GM19043 (cell line): ENCODE measurements around the gene TCTN1.
"Not testable (repeated sequence)": the region's sequence is repeated elsewhere in the genome, so short reads cannot be mapped to it uniquely, and the experiment has no call there.

Source experiments
- ATAC-seq: cut with Tn5 transposase; IDR thresholded peaks from one replicate; pipeline ENCODE4 v1.9.1; 2021; ENCODE audit warnings: low read depth; ENCODE audit not compliant: unreplicated experiment

Gene TCTN1

DNA sequence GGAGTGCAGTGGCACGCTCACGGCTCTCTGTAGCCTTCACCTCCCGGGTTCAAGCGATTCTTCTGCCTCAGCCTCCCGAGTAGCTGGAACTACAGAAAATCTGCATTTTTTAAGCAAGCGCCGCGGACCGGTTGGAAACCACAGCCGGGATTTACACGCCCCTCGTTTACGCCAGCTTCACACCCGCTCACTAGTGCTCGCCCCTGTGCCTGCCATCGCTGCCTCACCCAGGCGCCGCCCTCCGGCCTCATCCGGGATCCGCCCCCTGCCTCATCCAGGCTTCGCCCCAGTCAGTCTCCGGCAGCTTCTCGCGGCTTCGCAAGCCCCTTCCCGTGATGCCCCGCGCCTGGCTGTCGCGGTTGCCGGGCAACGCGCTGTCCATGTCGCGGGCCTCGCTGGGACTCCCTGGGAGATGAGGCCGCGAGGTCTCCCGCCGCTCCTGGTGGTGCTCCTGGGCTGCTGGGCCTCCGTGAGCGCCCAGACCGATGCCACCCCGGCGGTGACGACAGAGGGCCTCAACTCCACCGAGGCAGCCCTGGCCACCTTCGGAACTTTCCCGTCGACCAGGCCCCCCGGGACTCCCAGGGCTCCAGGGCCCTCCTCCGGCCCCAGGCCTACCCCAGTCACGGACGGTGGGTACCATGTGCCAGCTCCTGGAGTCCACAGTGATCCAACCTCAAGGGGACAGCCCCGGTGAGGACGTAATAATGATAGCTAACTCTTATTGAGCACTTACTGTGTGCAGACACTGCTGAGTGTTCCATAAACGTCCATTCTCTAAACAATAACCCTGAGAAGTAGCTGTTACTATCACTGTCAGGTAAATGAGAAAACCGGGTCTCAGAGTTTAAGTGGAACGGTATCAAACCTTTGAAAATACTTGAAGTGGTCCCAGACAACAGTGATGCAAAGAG lies at the start of gene TCTN1:
Gene TCTN1, plus strand, starts transcription at position 359 of the 914 bp plus-strand sequence. Its CDS starts 54 bp downstream, at position 413.
- ATAC-seq, result peak; percentile 90

DNA sequence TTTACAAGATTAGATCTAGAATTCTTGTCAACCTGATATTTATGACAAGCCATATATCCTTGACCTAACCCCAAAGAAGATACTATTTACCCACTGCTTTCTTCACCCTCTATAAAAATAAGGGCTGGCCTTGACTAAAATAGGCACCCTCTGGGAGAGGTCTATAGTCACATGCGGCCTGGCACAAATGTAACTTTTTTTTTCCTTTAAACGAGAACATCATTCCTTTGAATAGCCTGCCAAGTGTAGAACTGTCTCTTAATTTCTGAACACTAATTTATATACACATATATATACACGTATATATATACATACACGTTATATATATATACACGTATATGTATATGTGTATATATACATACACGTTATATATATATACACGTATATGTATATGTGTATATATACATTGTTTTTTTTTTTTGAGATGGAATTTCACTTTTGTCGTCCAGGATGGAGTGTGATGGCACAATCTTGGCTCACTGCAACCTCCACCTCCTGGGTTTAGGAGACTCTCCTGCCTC lies 49.4 kb upstream of the TCTN1 start:
- ATAC-seq, result no peak

DNA sequence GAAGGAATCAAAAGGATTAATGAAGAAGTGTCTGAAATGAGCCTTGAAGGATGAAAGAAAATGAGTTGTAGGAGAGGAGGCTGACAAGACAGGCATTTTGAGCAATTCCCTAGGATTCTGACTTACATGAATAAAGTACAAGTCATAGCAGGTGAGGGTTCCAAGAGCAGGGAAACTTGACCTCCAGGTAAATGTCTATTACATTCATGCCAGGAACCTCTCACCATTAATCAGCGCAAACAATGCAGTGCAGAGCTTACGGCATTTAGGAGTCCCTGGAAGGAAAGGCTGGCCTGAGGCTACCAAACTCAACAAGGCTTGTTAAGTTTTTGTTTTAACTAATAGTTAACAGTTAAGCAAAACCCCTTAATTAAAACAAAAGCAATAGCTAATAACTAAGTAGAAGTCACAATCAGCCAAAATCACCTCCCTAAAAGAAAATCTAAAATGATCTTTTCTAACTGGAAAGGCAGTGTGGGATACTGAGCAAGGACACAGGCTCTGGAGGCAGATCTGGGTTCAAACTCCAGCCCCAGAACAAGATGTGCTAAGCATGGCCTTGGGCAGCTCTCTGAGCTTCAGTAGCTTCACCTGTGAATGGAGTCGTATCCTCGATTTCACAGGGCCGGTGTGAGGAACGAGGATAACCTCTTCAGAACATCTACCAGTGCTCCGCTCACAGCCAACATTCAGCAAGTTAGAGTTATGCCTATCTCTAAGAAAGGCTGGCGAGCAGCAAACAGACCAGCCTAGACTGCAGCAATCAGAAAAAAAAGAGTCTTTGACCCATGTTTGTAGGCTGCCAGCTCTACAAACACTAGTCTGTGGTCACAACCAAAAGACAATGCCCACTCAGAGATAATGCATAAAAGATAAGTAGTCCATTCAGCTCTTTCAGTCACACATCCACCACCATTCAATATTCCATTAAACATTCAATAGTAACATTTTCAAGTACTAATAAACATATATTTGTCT lies 47.7 kb upstream of the TCTN1 start:
- ATAC-seq, result no peak

DNA sequence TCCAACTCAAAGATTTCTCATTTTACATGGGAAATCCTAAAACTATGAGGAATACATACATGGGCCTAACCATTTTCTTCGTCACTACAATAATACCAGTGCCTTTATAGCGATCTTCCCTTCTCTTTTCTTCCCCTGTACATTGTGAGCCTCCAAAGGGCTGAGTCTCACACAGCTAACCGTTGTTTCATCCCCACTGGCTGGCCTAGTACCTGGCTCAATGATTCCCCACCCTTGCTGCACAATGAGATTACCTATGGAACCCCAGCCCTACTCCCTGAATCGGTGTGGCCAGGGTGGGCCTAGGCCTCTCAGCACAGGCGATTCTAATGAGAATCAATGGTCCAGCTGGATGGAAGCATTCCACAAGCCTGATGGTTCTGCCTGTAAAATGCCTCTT lies 46.9 kb upstream of the TCTN1 start:
- no peak for ATAC-seq

DNA sequence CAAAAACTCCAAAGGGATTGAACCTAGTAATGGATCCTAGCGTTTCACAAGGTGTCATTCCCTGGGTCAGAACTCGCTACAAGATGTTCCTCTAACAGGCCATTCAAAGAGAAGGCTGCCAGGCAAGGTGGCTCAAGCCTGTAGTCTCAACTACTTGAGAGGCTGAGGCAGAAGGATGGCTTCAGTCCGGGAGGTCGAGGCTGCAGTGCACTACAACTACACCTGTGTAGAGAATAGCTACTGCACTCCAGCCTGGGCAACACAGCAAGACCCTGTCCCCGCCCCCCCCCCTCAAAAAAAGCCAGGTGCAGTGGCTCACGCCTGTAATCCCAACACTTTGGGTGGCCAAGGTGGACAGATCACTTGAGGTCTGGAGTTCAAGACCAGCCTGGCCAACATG lies 45.2 kb upstream of the TCTN1 start:
- ATAC-seq, result no peak

DNA sequence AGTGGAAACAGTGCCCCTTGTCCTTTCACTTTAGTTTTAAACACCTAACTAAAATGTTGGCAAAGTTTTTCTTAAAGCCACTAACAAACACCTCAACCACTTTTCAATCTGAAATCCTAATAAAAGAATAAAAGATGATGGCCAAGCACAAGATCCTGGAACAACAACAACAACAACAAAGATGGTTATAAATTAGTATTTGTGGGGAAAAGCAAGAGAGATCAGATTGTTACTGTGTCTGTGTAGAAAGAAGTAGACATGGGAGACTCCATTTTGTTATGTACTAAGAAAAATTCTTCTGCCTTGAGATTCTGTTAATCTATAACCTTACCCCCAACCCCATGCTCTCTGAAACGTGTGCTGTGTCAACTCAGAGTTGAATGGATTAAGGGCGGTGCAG lies 44.1 kb upstream of the TCTN1 start:
- ATAC-seq, result not testable (repeated sequence)

DNA sequence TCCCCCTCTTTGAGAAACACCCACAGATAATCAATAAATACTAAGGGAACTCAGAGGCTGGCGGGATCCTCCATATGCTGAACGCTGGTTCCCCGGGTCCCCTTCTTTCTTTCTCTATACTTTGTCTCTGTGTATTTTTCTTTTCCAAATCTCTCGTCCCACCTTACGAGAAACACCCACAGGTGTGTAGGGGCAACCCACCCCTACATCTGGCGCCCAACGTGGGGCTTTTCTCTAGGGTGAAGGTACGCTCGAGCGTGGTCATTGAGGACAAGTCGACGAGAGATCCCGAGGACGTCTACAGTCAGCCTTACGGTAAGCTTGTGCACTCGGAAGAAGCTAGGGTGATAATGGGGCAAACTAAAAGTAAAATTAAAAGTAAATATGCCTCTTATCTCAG lies 43.1 kb upstream of the TCTN1 start:
- ATAC-seq, result not testable (repeated sequence)

DNA sequence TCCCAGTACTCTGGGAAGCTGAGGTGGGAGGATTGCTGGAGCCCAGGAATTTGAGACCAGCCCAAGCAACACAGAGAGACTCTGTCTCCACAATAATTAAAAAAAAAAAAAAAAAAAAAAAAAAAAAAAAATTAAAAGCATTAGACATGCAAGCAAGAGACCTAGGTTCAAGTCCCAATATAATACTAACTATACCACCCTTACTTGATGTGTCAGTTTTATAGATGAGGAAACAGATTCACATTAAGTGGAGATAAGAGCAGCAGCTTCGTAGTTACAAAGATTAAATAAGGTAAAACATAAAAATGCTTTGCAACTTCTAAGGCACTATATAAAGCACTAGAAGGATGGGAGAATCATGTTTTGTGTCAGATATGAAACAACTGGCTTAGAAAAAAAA lies 39.9 kb upstream of the TCTN1 start:
- no peak for ATAC-seq

DNA sequence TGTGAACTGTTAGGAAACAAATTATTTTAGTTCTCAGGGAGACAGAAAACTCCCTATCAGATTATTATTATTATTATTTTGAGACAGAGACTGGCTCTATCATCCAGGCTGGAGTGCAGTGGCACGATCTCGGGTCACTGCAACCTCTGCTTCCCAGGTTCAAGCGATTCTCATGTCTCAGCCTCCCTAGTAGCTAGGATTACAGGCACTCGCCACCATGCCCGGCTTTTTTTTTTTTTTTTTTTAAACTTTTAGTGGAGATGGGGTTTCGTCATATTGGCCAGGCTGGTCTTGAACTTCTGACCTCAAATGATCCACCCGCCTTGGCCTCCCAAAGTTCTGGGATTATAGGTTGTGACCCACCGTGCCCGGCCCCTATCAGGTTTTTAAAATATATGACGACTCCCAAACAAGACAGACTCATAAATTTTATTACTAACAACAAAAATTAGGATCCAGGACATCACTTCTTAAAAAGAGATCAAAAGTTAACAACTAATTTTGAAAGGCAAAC lies 39.2 kb upstream of the TCTN1 start:
- not testable (repeated sequence) for ATAC-seq

DNA sequence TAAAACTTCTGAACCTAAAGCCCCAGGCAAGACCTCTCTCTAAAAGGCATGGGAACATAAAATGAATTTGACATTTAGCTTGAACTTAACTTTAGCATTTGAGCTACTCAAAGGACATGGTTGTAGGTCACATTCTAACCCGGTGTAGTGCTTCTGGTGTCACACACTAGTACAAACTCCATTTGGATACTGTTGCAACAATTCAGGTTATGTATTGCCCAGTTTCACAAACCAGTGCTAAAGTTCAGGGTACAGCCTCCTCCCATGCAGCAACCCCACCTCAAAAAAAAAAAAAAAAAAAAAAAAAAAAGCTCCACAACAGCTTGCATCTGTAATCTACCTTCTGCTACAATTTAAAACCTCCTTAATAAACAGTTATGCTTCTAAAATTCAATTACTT lies 38.6 kb upstream of the TCTN1 start:
- ATAC-seq, result no peak

DNA sequence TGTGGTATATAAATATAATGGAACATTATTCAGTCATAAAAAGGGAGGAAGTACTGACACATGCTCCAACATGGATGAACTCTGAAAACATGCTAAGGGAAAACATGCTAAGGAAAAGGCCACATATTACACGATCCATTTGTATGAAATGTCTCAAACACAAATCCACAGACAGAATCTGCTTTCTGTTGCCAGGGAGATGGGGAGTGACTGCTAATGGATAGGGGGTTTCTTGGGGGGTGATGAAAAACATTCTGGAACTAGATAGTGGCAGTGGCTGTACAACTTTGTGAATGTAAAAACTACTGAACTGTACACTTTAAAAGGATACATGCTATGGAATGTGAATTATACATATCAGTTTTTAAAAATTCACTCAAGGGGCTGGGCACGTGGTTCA lies 37.4 kb upstream of the TCTN1 start:
- ATAC-seq, result no peak

DNA sequence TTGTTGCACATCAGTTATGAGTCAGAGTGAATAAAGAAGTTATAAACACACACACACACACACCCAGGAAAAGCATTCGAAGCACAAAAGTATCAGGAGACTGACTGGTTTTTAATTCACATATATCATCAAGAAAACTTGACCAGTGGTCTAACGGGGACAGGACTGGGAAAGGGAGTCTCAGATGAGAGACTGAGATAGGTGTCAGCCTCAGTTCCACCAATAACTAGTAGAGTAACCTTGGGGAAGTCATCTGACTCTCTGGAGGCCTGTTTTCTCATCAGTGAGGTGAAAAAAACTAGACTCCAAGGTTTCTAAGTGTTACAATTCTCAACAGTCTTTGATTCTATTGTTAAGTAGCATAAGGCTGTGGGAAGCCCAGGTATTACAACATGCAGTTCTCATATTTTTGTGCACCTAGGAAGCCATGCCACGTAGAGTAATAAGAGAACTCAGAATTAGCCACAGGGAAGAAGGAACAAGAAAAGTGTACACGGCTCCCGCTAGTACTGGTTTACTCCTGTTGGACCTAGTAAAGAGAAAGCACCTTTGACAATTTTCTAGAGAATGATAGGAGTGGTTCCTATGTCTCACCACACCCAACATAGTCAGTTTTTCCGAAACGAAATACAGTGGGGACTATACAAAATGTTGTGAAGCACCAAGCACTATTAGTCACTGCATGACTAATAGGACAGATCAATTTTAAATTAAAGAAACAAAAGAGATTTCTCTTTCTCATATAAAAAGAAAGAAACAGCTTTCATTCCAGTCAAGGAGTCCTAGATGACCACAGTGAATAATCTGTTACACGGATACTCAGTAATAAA lies 35.9 kb upstream of the TCTN1 start:
- no peak for ATAC-seq

DNA sequence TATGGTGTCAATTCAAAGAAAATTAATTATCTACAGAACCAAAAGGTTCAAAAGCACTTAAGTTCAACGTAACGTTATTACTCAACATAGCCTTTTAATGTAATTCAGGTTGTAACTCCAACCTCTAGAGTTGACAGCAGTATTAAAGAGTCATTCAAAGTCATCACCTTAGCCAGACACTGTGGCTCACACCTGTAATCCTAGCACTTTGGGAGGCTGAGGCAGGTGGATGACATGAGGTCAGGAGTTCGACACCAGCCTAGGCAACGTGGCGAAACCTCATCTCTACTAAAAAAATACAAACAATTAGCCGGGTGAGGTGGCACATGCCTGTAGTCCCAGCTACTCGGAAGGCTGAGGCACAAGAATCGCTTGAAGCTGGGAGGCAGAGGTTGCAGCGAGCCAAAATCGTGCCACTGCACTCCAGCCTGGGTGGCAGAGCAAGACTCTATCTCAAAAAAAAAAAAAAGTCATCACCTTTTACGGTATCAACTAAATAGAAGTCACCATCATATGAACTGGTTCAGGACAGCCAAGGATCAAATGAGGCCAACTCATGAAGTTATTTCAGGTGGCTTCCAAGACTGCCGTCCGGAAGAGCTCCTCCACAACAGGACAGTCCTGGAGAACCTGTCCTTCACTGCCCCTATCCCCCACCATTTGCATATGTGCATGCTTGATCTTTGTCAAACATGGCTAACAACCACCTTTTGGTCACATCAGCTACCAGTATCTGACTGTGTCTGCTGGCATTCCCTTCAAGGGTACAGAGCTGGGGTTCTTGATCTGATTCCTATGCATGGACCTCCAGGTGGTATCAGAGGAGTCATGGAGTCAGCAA lies 35.0 kb upstream of the TCTN1 start:
- no peak for ATAC-seq

DNA sequence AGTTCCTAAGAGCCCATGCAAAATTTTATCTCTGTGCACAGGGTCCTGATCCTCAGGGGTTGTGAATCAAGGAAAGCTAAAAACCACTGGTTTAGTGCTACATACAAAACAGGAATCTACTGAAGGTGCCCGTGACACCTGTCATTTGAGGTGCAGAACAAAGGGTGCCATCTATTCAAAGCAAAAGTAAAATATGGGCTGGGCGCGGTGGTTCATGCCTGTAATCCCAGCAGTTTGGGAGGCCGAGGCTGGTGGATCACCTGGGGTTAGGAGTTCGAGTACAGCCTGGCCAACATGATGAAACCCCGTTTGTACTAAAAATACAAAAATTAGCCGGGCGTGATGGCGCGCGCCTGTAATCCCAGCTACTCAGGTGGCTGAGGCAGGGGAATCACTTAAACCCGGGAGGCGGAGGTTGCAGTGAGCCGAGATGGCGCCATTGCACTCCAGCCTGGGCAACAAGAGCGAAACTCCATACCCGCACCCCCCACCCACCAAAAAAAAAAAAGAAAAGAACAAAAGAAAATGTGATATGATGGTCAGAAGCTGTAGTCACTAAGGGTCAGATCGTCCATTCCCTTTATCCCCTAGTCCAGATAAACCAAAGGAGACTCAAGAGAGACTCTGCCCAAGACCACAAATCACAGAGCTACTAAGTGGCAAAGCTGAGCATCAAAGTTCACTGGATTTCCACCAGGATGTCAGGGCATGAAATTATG lies 34.2 kb upstream of the TCTN1 start:
- no peak for ATAC-seq

DNA sequence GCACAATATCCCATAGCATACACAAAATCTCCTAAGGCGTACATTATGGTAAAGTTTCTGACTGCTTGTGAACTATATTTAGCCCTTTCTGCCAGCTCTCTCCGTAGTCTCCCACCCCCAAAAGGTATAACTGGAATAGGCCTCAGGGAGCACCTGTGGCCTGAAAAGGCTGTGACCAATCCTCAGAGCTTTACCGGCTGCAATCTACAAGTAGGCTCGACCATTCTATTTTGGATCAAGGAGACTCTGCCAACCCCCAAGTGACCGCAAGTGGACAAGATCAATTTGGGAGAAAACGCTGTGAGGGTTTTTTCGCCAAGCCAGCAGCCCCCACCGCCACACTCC lies 32.0 kb upstream of the TCTN1 start:
- no peak for ATAC-seq

DNA sequence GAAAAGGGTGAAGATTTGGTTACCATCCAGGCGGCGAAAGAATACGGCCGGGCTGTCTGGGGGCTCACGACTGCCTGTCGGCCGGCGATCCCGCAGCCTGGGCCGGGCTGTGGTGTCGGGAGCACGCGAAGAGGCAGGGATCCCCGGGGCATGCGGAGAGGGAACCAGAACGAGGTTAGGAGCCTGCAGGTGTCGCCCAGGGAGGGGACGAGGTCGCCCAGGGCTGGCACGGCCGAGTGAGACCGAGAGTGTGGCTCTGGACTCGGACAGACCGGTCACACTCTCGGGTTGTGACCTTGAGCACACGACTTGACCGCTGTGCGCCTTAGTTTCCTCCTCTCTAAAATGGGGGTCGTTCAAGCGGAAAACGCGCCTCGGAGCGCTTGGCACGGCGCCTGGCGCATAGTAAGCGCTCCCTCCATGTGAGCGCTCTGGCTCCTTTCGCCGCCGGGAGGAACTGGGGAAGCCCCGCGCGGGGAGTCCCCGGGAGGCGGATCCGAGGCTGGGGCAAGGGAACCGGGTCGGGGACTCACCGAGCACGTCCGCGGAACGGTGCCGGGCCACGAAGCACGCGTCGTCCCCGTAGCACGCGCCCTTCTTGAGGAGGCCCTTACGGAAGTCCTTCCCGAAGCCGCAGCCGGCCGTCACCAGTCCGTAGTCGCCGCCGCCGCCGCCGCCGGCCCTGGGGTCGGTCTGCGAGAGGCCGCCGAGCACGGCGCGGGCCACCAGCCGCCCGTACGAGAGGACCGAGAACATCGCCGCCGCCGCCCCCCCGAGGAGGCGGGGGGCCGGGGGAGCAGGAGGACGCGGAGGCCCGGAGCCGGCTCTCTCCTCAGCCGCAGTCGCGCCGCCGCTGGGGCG lies 31.4 kb upstream of the TCTN1 start:
- peak; percentile 26 for ATAC-seq

DNA sequence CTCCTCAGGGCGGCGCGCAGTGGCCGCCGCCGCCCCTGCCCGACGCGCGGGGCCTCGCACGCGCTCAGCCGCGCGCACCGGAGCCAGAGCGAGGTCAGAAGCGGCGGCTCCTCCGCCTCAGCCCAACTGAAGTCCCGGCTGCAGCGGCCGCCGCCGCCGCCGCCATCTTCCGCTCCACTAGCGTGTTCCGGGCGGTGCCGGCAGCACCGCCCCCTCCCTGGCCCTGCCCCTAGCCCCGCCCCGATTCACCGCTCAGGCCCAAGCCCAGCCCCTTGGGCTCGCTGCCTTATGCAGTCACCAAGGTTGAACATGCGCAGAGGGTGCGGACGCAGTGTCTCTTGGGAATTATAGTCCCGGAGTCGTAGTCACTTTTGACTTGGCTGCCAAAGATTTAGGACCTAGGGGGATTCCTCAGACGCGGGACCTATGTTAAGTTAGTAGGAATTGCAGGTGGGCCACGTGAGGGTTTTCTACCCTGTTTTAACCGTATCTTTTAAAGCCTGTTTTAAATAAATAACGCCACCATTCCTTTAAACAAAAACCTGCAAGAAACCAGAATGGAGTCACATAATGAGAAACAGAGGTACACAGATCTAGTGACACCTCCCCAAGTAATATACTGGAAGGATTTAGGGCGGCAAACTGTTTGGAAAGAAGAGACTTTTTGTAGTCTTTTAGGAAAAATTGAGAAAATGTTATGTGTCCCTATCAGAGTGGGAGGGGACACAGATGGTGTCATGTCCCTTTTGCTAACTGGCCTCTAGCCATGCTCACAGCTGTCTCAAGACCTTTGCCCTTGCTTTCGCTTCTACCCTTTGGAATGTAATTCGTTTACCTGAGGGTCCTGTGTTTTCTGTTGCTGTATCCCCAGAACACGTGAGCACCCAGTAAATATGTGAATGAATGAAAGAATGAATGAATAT lies 30.5 kb upstream of the TCTN1 start, which contains the start of gene PPTC7:
Gene PPTC7, minus strand, starts transcription at position 182 of the 923 bp plus-strand sequence. CDS start 287 bp downstream, outside the sequence.
- peak; percentile 80 for ATAC-seq
